Ascending aorta (tissue), 2 donors: ENCODE results near the gene UBE2QL1. TPM values are rescaled to one million over a fixed set of nuclear protein-coding genes. Genes with fewer than 3 reads are reported as not detected.

ENCODE experiments used
- DNase-seq, 2 donors: peaks; one replicate each; pipeline ENCODE4 v3.0.0-alpha.2; 2019; ENCODE audit warnings: low spot score in 2 of 2
- H3K27ac ChIP-seq, 2 donors: fragments of 200-600 bp; sonication (generic); one replicate each; pipeline ENCODE4 v1.5.1; 2016 to 2017; ENCODE audit warnings: mild to moderate bottlenecking in 1 of 2
- H3K27me3 ChIP-seq: fragments of 200-600 bp; sonication (generic); one replicate; pipeline ENCODE4 v1.5.1; 2017
- H3K36me3 ChIP-seq, 2 donors: fragments of 200-600 bp; sonication (generic); one replicate each; pipeline ENCODE4 v1.5.1; 2016
- H3K4me1 ChIP-seq, 2 donors: fragments of 200-600 bp; sonication (generic); one replicate each; pipeline ENCODE4 v1.5.1; 2016 to 2017; ENCODE audit warnings: mild to moderate bottlenecking in 1 of 2
- H3K4me3 ChIP-seq, 2 donors: fragments of 200-600 bp; sonication (generic); one replicate each; pipeline ENCODE4 v1.5.1; 2016 to 2017; ENCODE audit warnings: mild to moderate bottlenecking in 1 of 2
- H3K9me3 ChIP-seq, 2 donors: fragments of 200-600 bp; sonication (generic); one replicate each; pipeline ENCODE4 v1.5.1; 2016
- intact Hi-C: fragments of 100-400 bp; cut with DNase I; formaldehyde crosslinking; loops from one replicate; pipeline ENCODE4 v1.15.1; 2023
- total RNA-seq: library from RNA; depleted of rRNA; stranded (reverse); fragments of >200 nt; gene quantifications from one replicate; pipeline ENCODE4 v1.1.0, GENCODE V29; 2016
- TF ChIP-seq, protein P1 (sequence below), 3 experiments: fragments of 200-600 bp in 2 of 3; fragments of 450-650 bp in 1 of 3; sonication (generic) in 2 of 3; IDR thresholded peaks; one replicate each; pipeline ENCODE4 v1.5.1; 2016 to 2019; ENCODE audit warnings: antibody characterized with exemption in 3 of 3, mild to moderate bottlenecking in 1 of 3, moderate library complexity in 1 of 3

The UBE2QL1 gene
- total RNA-seq, 1 donor from 2014 or later, result 0.85 TPM

DNA sequence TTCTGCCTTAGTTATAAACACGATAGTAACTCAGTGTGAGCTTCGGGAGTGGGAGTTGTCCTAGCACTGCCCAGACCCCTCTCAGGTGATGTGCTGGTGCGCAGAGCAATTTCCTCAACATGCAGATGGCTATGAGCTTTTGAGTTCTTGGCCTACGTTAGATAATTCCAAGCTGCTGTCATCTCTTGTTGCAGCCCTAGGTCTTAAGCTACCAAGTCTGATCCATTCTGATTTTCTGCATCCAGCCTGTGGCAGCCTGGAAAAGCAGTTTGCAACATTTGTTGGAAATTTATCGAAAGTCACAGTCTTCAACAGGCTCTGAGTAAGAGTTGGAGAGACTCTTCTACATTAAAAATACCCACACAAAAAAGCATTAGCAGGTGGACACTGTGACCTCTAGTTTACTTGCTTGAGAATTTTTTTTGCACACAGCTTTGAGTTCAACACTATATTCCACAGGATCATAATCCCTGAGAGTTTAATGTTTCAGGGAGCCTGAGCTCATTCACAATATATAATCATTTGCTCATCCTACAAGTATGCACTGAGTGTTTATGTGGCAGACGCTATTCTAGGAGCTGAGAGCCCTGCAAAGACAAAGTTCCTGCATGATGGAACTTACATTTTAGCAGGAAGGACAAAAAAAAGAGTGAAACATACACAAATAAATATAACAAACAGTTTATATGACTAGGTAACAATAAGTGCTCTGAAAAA is 91.6 kb downstream of the UBE2QL1 start:
- no peaks in the 10 kb centered on the region for H3K36me3 ChIP-seq
- intact Hi-C loops, result no loop called here
- no peak overlapping the region for H3K4me3 ChIP-seq
- H3K4me1 ChIP-seq, result peaks cover 3% of the 10 kb centered on the region in 2 donors
- H3K9me3 ChIP-seq, result no peaks in the 10 kb centered on the region
- no peak for DNase-seq
- no peaks in the 10 kb centered on the region for H3K27me3 ChIP-seq
- TF ChIP-seq, protein P1, sequence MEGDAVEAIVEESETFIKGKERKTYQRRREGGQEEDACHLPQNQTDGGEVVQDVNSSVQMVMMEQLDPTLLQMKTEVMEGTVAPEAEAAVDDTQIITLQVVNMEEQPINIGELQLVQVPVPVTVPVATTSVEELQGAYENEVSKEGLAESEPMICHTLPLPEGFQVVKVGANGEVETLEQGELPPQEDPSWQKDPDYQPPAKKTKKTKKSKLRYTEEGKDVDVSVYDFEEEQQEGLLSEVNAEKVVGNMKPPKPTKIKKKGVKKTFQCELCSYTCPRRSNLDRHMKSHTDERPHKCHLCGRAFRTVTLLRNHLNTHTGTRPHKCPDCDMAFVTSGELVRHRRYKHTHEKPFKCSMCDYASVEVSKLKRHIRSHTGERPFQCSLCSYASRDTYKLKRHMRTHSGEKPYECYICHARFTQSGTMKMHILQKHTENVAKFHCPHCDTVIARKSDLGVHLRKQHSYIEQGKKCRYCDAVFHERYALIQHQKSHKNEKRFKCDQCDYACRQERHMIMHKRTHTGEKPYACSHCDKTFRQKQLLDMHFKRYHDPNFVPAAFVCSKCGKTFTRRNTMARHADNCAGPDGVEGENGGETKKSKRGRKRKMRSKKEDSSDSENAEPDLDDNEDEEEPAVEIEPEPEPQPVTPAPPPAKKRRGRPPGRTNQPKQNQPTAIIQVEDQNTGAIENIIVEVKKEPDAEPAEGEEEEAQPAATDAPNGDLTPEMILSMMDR (IDR thresholded peaks at IDR 0.05), result no peak
- H3K27ac ChIP-seq, result peak overlapping the region; percentile 29 to 63

DNA sequence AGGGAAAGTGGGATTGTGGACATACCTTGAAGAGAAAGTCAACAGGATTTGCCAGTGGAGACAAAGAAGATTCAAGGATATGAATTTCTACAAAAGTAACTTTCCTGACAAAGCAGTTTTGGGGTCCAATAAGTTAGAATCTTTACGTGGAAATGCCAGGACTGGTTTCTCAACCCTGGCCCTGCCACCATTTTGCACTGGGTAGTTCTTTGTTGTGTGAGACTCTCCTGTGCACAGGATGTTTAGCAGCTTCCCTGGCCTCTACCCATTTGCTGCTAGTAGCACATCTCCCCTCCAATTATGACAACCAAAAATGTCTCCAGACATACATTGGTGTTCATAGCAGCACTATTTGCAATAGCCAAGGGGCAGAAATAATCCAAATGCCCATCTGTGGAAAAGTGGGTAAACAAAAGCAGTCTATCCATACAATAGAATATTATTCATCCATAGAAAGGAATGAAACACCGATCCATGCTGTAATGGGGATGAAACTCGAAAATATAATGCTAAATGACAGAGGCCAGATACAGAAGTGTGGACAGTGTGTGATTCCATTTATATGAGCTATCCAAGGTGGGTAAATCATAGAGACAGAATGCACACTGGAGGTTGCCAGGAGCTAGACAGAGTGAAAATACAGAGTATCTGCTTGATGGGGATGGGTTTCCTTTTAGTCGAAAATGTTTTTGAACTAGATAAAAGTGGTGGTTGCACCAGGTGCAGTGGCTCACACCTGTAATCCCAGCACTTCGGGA is 92.8 kb downstream of the UBE2QL1 start:
- TF ChIP-seq, protein P1 (IDR thresholded peaks at IDR 0.05), result no peak
- no peak for DNase-seq
- Histone ChIP-seq H3K4me1 (peaks cover 3 to 7% of the 10 kb centered on the region in 2 donors), H3K36me3 (no peaks in the 10 kb centered on the region), H3K4me3 (no peak overlapping the region), H3K9me3 (no peaks in the 10 kb centered on the region), H3K27me3 (no peaks in the 10 kb centered on the region), H3K27ac (peak overlapping the region in 1 of 2 donors; percentile 63)
- intact Hi-C loops, result no loop called here

DNA sequence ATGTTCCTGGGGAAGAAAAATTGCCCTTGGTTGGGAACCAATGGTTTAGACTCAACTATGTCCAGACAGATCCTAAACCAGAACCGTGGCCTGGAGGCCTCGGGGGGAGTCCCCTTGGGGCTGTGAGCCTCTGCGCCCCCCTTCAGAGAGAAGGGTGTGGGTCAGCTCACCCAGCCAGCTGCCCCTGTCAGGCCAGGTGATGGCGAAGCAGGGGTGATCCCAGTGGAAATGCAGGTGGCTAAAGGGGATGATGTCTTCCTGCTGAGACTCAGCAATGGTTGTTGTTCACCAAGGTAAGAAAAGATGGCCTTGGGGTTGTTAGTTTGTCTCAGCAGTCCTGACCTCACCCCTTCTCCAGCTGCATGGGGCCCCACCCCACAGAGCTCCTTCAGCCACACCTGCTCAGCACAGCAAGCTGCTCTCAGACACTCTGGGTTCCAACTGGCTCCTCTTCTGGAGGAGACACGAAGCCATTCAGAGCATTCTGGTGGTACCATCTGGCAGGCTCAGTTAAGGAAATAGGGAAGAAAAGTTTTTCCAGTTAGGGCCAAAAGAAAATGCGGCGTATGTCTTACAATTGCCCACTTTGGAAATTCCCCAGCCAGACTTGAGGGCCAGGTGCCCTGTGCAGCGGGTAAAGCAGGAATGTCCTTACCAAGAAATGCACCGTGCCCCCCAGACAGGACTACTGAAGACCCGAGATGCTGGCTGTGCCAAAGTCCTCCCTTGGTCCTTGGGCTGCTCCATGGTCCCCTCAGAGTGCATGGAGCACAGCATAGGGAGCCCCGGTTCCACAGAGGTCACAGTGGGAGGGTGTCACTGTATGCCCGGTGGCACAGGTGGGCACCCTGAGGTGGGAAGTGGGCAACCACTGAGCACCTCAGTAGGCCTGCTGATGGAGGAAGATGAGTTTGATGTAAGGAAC is 94.0 kb downstream of the UBE2QL1 start:
- Histone ChIP-seq H3K27me3 (no peaks in the 10 kb centered on the region), H3K27ac (no peak overlapping the region), H3K36me3 (no peaks in the 10 kb centered on the region), H3K4me3 (no peak overlapping the region), H3K4me1 (peaks cover 3 to 7% of the 10 kb centered on the region in 2 donors), H3K9me3 (no peaks in the 10 kb centered on the region)
- DNase-seq, result no peak
- TF ChIP-seq, protein P1 (IDR thresholded peaks at IDR 0.05), result no peak
- intact Hi-C loops, result no loop called here

DNA sequence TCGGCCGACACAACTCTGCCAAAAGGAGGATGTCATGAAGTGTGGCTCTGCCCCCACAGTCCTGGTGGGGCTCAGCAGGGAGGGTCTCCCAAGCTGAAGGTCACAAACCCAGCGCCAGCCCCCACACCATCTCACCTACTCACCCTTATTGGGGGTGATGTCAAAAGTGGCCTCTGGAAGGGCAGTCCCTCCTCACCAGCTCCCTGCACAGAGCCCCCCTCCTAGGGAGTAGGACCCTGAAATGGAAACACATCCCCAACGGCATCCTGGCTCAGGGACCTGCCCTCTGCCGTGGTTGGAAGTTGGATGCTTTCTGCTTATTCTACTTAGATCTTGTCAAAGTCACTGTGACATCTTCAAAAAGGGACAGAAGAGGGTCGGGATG is 94.7 kb downstream of the UBE2QL1 start:
- TF ChIP-seq, protein P1 (IDR thresholded peaks at IDR 0.05), result no peak
- Histone ChIP-seq H3K27me3 (no peaks in the 10 kb centered on the region), H3K4me3 (no peak overlapping the region), H3K27ac (no peak overlapping the region), H3K4me1 (peaks cover 3 to 7% of the 10 kb centered on the region in 2 donors), H3K36me3 (no peaks in the 10 kb centered on the region), H3K9me3 (no peaks in the 10 kb centered on the region)
- DNase-seq, result no peak
- intact Hi-C loops, result no loop called here

DNA sequence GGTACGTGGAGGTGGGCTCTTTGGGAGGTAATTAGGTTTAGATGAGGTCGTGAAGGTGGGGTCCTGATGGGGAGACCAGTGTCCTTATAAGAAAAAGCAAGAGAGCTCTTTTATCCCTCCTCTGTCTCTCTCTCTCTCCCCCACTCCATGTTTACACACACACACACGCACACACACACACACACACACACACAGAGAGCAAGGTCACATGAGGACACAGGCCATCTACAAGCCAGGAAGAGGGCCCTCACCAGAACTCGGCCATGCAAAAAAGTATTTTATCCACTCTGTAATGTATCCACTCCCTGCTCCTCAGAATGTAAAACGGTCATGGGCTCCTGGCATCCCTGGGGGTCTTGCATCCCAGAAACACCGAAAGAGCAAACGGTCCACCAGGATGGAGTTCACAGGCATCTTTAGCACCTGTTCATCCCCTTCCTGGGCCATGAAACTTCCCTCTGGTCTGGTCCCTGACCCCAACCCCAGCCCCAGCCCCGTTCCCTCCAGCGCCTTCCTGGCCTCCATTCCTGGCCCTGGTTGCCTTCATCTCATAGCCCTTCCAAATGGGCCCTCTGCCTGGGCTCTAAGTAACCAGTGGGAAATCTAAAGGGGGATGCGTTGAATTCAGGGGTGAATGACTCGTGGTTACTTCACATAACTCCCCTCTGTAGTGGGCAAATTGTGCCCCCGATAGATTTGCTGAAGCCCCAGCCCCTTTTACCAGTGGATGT is 95.3 kb downstream of the UBE2QL1 start:
- no peaks in the 10 kb centered on the region for H3K9me3 ChIP-seq
- peaks cover 3 to 7% of the 10 kb centered on the region in 2 donors for H3K4me1 ChIP-seq
- H3K27ac ChIP-seq, result no peak overlapping the region
- TF ChIP-seq, protein P1 (IDR thresholded peaks at IDR 0.05), result no peak
- intact Hi-C loops, result no loop called here
- DNase-seq, result no peak
- H3K36me3 ChIP-seq, result no peaks in the 10 kb centered on the region
- H3K4me3 ChIP-seq, result no peak overlapping the region
- H3K27me3 ChIP-seq, result no peaks in the 10 kb centered on the region
